A673 (cell line): Measurements from ENCODE around the gene MROH8. TPM values are rescaled to one million over a fixed set of nuclear protein-coding genes. Genes with fewer than 3 reads are reported as not detected.
"Not testable (repeated sequence)": the region's sequence is repeated elsewhere in the genome, so short reads cannot be mapped to it uniquely, and the experiment has no call there.

Experiments used
- BruUV-seq: library from RNA; stranded (reverse); fragments of 400-500 nt; replicated peaks from 2 replicates; lab custom pipeline; 2021; lab: Mats Ljungman, UMichigan
- CTCF ChIA-PET: fragments of 300-600 bp; sonication (Branson Sonifier 250); formaldehyde crosslinking; loops from one replicate; lab custom pipeline; 2022; ENCODE audit warnings: antibody characterized with exemption; lab: Charles Lee
- POLR2A ChIA-PET: fragments of 300-600 bp; sonication (Branson Sonifier 250); formaldehyde crosslinking; loops from one replicate; lab custom pipeline; 2022; ENCODE audit warnings: antibody characterized with exemption; ENCODE audit not compliant: low non-redundant PET; lab: Charles Lee
- DNase-seq: peaks from one replicate; pipeline ENCODE4 v3.0.0-alpha.2; 2015; ENCODE audit warnings: low spot score
- H3K27ac ChIP-seq: fragments of 200-600 bp; sonication (generic); 2 replicates; pipeline ENCODE4 v1.5.1; 2016; ENCODE audit warnings: mixed run types, low read depth, mild to moderate bottlenecking, mixed read lengths, antibody characterized with exemption, low read length; ENCODE audit not compliant: poor library complexity, severe bottlenecking
- H3K27me3 ChIP-seq: fragments of 200-600 bp; sonication (generic); replicated peaks from 2 replicates; pipeline ENCODE4 v1.6.1; 2017; ENCODE audit warnings: mixed run types, low read depth, mild to moderate bottlenecking, mixed read lengths, antibody characterized with exemption, low read length; ENCODE audit not compliant: insufficient read depth, poor library complexity
- H3K36me3 ChIP-seq: fragments of 200-600 bp; sonication (generic); 2 replicates; pipeline ENCODE4 v1.6.1; 2016; ENCODE audit warnings: mixed run types, mild to moderate bottlenecking, mixed read lengths, antibody characterized with exemption, low read length; ENCODE audit not compliant: insufficient read depth, poor library complexity, severe bottlenecking
- H3K4me1 ChIP-seq: fragments of 200-600 bp; sonication (generic); 2 replicates; pipeline ENCODE4 v1.6.1; 2017; ENCODE audit warnings: mixed run types, mild to moderate bottlenecking, mixed read lengths, antibody characterized with exemption, low read length; ENCODE audit not compliant: insufficient read depth, poor library complexity, severe bottlenecking
- H3K4me3 ChIP-seq: fragments of 200-600 bp; sonication (generic); 2 replicates; pipeline ENCODE4 v1.5.1; 2016; ENCODE audit warnings: low read depth, mixed run types, mild to moderate bottlenecking, mixed read lengths, low read length; ENCODE audit not compliant: poor library complexity, severe bottlenecking
- H3K9me3 ChIP-seq: fragments of 200-600 bp; sonication (generic); 2 replicates; pipeline ENCODE4 v1.6.1; 2016; ENCODE audit warnings: mixed run types, low read depth, mild to moderate bottlenecking, mixed read lengths, antibody characterized with exemption, low read length; ENCODE audit not compliant: poor library complexity, severe bottlenecking
- CTCF ChIP-seq: fragments of 300-800, 200-600 bp; sonication (generic); conservative IDR thresholded peaks from 2 replicates; pipeline ENCODE4 v1.5.1; 2017; ENCODE audit warnings: low read depth, mild to moderate bottlenecking, antibody characterized with exemption, low read length, moderate library complexity, mixed read lengths
- EZH2 ChIP-seq: fragments of 200-600 bp; sonication (generic); IDR thresholded peaks from 2 replicates; pipeline ENCODE4 v1.6.1; 2017; ENCODE audit warnings: borderline replicate concordance, low read depth, mild to moderate bottlenecking, mixed read lengths, antibody characterized with exemption, low read length; ENCODE audit not compliant: poor library complexity, severe bottlenecking
- intact Hi-C: fragments of 100-400 bp; cut with micrococcal nuclease; formaldehyde crosslinking; loops from one replicate; pipeline ENCODE4 v1.10.0; 2022; ENCODE audit not compliant: unreplicated experiment
- total RNA-seq: library from RNA; stranded (reverse); gene quantifications from 2 replicates; pipeline ENCODE4 v1.2.3, GENCODE V29; 2021

The MROH8 gene
- total RNA-seq, 1 experiment from 2014 or later = 1.6 TPM

DNA sequence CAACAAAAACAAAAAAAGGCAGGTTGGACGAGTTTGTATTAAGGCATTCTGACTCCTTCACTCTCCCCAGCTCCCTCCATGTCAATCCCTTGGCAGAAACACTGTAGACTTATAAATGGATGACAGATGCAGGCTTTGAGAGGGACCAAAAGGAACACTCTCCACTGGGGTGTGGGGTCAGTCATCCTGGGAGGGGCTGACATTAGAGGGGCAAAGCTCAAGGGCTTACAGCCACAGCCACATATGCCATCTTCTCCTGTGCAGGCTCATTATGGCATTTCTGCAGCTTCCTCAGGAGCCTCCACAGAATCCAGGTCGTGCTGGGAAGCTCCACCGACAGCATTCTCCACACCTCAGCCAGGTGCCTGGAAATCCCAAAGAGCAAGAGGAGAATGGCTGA is 50.5 kb downstream of the MROH8 start:
- TF ChIP-seq EZH2 = no peak
- no peak for TF ChIP-seq CTCF
- H3K9me3 ChIP-seq = no peaks in the 10 kb centered on the region
- no peaks in the 10 kb centered on the region for H3K27me3 ChIP-seq
- no peaks in the 10 kb centered on the region for H3K36me3 ChIP-seq
- ChIA-PET POLR2A (no interaction called here), CTCF (no interaction called here)
- H3K4me3 ChIP-seq = no peak overlapping the region
- H3K27ac ChIP-seq = no peak overlapping the region
- DNase-seq = no peak
- no peaks in the 10 kb centered on the region for H3K4me1 ChIP-seq
- intact Hi-C loops = no loop called here
- no TSS peak for BruUV-seq

- H3K4me1 ChIP-seq, H3K27ac ChIP-seq, H3K36me3 ChIP-seq, intact Hi-C loops, H3K4me3 ChIP-seq, DNase-seq, CTCF ChIA-PET, BruUV-seq, H3K27me3 ChIP-seq, POLR2A ChIA-PET, H3K9me3 ChIP-seq: not testable (repeated sequence)
These were observed 53.1 kb downstream of the MROH8 start for GRCh38 chr20:37126290-37126689.

- Histone ChIP-seq H3K36me3 (no peaks in the 10 kb centered on the region), H3K27ac (no peak overlapping the region), H3K9me3 (no peaks in the 10 kb centered on the region), H3K4me1 (no peaks in the 10 kb centered on the region), H3K27me3 (no peaks in the 10 kb centered on the region), H3K4me3 (no peak overlapping the region)
- CTCF ChIA-PET = no interaction called here
- no TSS peak for BruUV-seq
- POLR2A ChIA-PET = no interaction called here
- no peak for DNase-seq
- TF ChIP-seq EZH2 = no peak
- no peak for TF ChIP-seq CTCF
- intact Hi-C loops = no loop called here
These were observed 55.9 kb downstream of the MROH8 start for GRCh38 chr20:37123441-37123840.

DNA sequence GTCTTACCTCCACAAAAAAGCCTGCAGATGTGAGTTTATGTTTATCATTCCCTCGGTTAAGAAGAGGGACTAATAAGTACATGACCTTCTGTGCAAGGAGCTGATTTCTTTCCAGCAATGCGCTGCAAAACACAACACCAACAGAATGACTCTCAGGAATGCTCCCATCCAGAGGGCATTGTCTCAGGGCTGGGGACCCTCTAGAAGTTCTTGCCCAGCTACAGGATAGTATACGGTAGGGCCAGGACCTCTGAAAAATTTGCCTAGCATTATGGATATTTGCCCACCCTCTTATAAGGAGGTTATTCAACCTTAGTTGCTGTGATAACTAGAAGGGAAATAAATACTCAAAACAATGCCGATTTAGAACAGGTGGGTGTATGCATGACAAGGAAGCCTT is 58.9 kb downstream of the MROH8 start:
- H3K9me3 ChIP-seq = no peaks in the 10 kb centered on the region
- POLR2A ChIA-PET = no interaction called here
- BruUV-seq = no TSS peak
- no peak overlapping the region for H3K27ac ChIP-seq
- TF ChIP-seq EZH2 (no peak), CTCF (no peak)
- H3K36me3 ChIP-seq = no peaks in the 10 kb centered on the region
- no peaks in the 10 kb centered on the region for H3K27me3 ChIP-seq
- intact Hi-C loops = no loop called here
- H3K4me1 ChIP-seq = no peaks in the 10 kb centered on the region
- DNase-seq = no peak
- CTCF ChIA-PET = no interaction called here
- H3K4me3 ChIP-seq = no peak overlapping the region
